ENCODE measurements around the gene DSCAM. TPM values are rescaled to one million over a fixed set of nuclear protein-coding genes. Genes with fewer than 3 reads are reported as not detected.

Gene DSCAM
- total RNA-seq, 4 donors from 2014 or later = 0.07 TPM; not detected in 3

- no peak for TF ChIP-seq CTCF (IDR thresholded peaks at IDR 0.05)
- no peak for TF ChIP-seq POLR2A (IDR thresholded peaks at IDR 0.05)
Measured at GRCh38 chr21:40618191-40618973, 228.6 kb downstream of the DSCAM start.

GRCh38 chr21:40616377-40616704 lies 230.6 kb downstream of the DSCAM start:
- H3K27me3 ChIP-seq = no peaks in the 10 kb centered on the region
- H3K4me3 ChIP-seq = no peak overlapping the region
- no peak for TF ChIP-seq CTCF (IDR thresholded peaks at IDR 0.05)
- no peak for TF ChIP-seq POLR2A (IDR thresholded peaks at IDR 0.05)
- H3K36me3 ChIP-seq = no peaks in the 10 kb centered on the region
- no peaks in the 10 kb centered on the region for H3K4me1 ChIP-seq
- intact Hi-C loops (cut with DNase I; ENCODE audit: low total_unique reads) = no loop called here
- H3K27ac ChIP-seq = no peak overlapping the region
- no peak for DNase-seq
- H3K9me3 ChIP-seq = no peaks in the 10 kb centered on the region

More at GRCh38 chr21:40618191-40618973, 228.6 kb downstream of the DSCAM start:
- H3K4me1 ChIP-seq = no peaks in the 10 kb centered on the region
- no peaks in the 10 kb centered on the region for H3K27me3 ChIP-seq
- H3K27ac ChIP-seq = no peak overlapping the region
- H3K36me3 ChIP-seq = no peaks in the 10 kb centered on the region
- no peak for DNase-seq
- intact Hi-C loops (cut with DNase I; ENCODE audit: low total_unique reads) = no loop called here
- no peak overlapping the region for H3K4me3 ChIP-seq
- no peaks in the 10 kb centered on the region for H3K9me3 ChIP-seq

GRCh38 chr21:40615505-40616376 lies 231.2 kb downstream of the DSCAM start:
- no peak overlapping the region for H3K27ac ChIP-seq
- intact Hi-C loops (cut with DNase I; ENCODE audit: low total_unique reads) = no loop called here
- TF ChIP-seq POLR2A (IDR thresholded peaks at IDR 0.05) (no peak), CTCF (IDR thresholded peaks at IDR 0.05) (no peak)
- no peaks in the 10 kb centered on the region for H3K36me3 ChIP-seq
- H3K9me3 ChIP-seq = no peaks in the 10 kb centered on the region
- H3K4me1 ChIP-seq = no peaks in the 10 kb centered on the region
- no peak for DNase-seq
- H3K27me3 ChIP-seq = no peaks in the 10 kb centered on the region
- H3K4me3 ChIP-seq = no peak overlapping the region

- Histone ChIP-seq H3K27me3 (no peaks in the 10 kb centered on the region), H3K36me3 (no peaks in the 10 kb centered on the region), H3K9me3 (no peaks in the 10 kb centered on the region), H3K27ac (no peak overlapping the region), H3K4me3 (no peak overlapping the region), H3K4me1 (no peaks in the 10 kb centered on the region)
- intact Hi-C loops (cut with DNase I; ENCODE audit: low total_unique reads) = no loop called here
- no peak for DNase-seq
- TF ChIP-seq CTCF (IDR thresholded peaks at IDR 0.05) = no peak
- no peak for TF ChIP-seq POLR2A (IDR thresholded peaks at IDR 0.05)
Measured at GRCh38 chr21:40613546-40614030, 233.4 kb downstream of the DSCAM start.

GRCh38 chr21:40610345-40610744 lies 236.6 kb downstream of the DSCAM start:
- DNase-seq = no peak
- intact Hi-C loops (cut with DNase I; ENCODE audit: low total_unique reads) = no loop called here
- H3K9me3 ChIP-seq = no peaks in the 10 kb centered on the region
- no peaks in the 10 kb centered on the region for H3K27me3 ChIP-seq
- no peak overlapping the region for H3K4me3 ChIP-seq
- no peak for TF ChIP-seq CTCF (IDR thresholded peaks at IDR 0.05)
- H3K4me1 ChIP-seq = no peaks in the 10 kb centered on the region
- H3K27ac ChIP-seq = no peak overlapping the region
- H3K36me3 ChIP-seq = no peaks in the 10 kb centered on the region

Measured in uterus (tissue), 4 donors.